ENCODE data around the gene ALPL.

DNA sequence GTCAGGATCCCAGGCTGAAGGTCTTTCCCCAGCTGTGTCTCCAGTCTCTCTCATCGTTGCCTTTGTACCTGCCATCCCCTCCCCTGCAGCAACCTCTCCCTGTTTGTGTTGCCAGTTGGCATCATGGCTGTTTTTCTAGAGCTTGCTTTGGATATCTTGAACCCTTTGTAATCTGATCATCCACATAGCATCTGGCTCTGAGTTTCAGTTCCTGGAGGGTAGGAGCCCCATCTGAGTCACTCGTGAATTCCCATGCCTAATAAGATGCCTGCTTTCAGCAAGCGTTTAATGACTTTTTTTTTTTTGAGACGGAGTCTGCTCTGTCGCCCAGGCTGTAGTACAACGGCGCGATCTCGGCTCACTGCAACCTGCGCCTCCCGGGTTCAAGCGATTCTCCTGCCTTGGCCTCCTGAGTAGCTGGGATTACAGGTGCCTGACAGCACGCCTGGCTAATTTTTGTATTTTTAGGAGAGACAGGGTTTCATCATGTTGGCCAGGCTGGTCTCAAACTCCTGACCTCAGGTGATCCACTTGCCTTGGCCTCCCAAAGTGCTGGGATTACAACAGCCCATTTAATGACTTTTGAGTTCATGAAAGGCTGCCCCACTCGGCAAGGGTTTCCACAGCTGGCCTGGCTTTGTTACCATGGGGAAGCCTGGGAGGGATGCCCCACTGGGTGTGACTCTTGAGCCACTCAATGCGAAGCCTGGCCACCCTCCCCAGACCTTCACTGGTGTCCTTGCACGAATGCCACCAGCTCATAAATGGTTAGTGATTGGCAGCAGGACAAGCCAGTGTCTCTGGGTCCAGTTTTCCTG, 11.9 kb downstream of the ALPL start:
- TF ChIP-seq, protein P1, sequence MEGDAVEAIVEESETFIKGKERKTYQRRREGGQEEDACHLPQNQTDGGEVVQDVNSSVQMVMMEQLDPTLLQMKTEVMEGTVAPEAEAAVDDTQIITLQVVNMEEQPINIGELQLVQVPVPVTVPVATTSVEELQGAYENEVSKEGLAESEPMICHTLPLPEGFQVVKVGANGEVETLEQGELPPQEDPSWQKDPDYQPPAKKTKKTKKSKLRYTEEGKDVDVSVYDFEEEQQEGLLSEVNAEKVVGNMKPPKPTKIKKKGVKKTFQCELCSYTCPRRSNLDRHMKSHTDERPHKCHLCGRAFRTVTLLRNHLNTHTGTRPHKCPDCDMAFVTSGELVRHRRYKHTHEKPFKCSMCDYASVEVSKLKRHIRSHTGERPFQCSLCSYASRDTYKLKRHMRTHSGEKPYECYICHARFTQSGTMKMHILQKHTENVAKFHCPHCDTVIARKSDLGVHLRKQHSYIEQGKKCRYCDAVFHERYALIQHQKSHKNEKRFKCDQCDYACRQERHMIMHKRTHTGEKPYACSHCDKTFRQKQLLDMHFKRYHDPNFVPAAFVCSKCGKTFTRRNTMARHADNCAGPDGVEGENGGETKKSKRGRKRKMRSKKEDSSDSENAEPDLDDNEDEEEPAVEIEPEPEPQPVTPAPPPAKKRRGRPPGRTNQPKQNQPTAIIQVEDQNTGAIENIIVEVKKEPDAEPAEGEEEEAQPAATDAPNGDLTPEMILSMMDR (IDR thresholded peaks at IDR 0.05; ENCODE audit: low read length): no peak
- no peak for TF ChIP-seq EZH2 (IDR thresholded peaks at IDR 0.05; ENCODE audit: borderline replicate concordance, low read length)
